Measurements from ENCODE around the gene ABCD4.
"Not testable (repeated sequence)": the region's sequence is repeated elsewhere in the genome, so short reads cannot be mapped to it uniquely, and the experiment has no call there.

The ABCD4 gene

GRCh38 chr14:74302152-74302628, 544 bp downstream of the ABCD4 start:
- DNase-seq (ENCODE audit: low spot score): peak; percentile 56

GRCh38 chr14:74301594-74302151, 1.1 kb downstream of the ABCD4 start:
- DNase-seq (ENCODE audit: low spot score): no peak

- DNase-seq (ENCODE audit: low spot score): no peak
These were observed 3.6 kb downstream of the ABCD4 start for GRCh38 chr14:74299061-74299545.

GRCh38 chr14:74297986-74298385, 4.7 kb downstream of the ABCD4 start:
- no peak for DNase-seq (ENCODE audit: low spot score)

- DNase-seq (ENCODE audit: low spot score): no peak
These were observed 6.7 kb downstream of the ABCD4 start for GRCh38 chr14:74296037-74296467.

- DNase-seq (ENCODE audit: low spot score): no peak
These were observed 9.1 kb downstream of the ABCD4 start for GRCh38 chr14:74293606-74294005.

- no peak for DNase-seq (ENCODE audit: low spot score)
These were observed 10.7 kb downstream of the ABCD4 start for GRCh38 chr14:74292061-74292460.

- peak; percentile 44 for DNase-seq (ENCODE audit: low spot score)
These were observed 12.3 kb downstream of the ABCD4 start for GRCh38 chr14:74290415-74290814.

GRCh38 chr14:74289801-74290200, 12.9 kb downstream of the ABCD4 start:
- no peak for DNase-seq (ENCODE audit: low spot score)

GRCh38 chr14:74286736-74287135, 16.0 kb downstream of the ABCD4 start:
- DNase-seq (ENCODE audit: low spot score): no peak

- no peak for DNase-seq (ENCODE audit: low spot score)
These were observed 21.7 kb downstream of the ABCD4 start for GRCh38 chr14:74281069-74281468.

GRCh38 chr14:74278080-74278479, 24.7 kb downstream of the ABCD4 start:
- no peak for DNase-seq (ENCODE audit: low spot score)

- DNase-seq (ENCODE audit: low spot score): no peak
These were observed 27.4 kb downstream of the ABCD4 start for GRCh38 chr14:74275241-74275841.

- DNase-seq (ENCODE audit: low spot score): no peak
These were observed 31.4 kb downstream of the ABCD4 start for GRCh38 chr14:74271365-74271764.

- not testable (repeated sequence) for DNase-seq (ENCODE audit: low spot score)
These were observed 32.2 kb downstream of the ABCD4 start for GRCh38 chr14:74270382-74271177.

- no peak for DNase-seq (ENCODE audit: low spot score)
These were observed 35.1 kb downstream of the ABCD4 start for GRCh38 chr14:74267588-74267987.

GRCh38 chr14:74265301-74265965, 37.3 kb downstream of the ABCD4 start:
- DNase-seq (ENCODE audit: low spot score): no peak

GRCh38 chr14:74263921-74264320, 38.8 kb downstream of the ABCD4 start:
- no peak for DNase-seq (ENCODE audit: low spot score)

GRCh38 chr14:74263181-74263580, 39.6 kb downstream of the ABCD4 start:
- DNase-seq (ENCODE audit: low spot score): no peak

GRCh38 chr14:74262076-74262475, 40.7 kb downstream of the ABCD4 start:
- no peak for DNase-seq (ENCODE audit: low spot score)

- DNase-seq (ENCODE audit: low spot score): no peak
These were observed 41.4 kb downstream of the ABCD4 start for GRCh38 chr14:74261288-74261687.

All from SK-N-DZ (cell line).